ENCODE results near the gene HDAC8.
"Not testable (repeated sequence)": the region's sequence is repeated elsewhere in the genome, so short reads cannot be mapped to it uniquely, and the experiment has no call there.

Gene HDAC8

GRCh38 chrX:72368796-72369195 lies 203.8 kb downstream of the HDAC8 start:
- DNase-seq, result no peak

- no peak for DNase-seq
Observed at GRCh38 chrX:72367516-72367915, 205.1 kb downstream of the HDAC8 start.

GRCh38 chrX:72366701-72367454 lies 205.8 kb downstream of the HDAC8 start:
- DNase-seq, result no peak

GRCh38 chrX:72366178-72366577 lies 206.5 kb downstream of the HDAC8 start:
- DNase-seq, result no peak

- DNase-seq, result no peak
Observed at GRCh38 chrX:72365126-72365525, 207.5 kb downstream of the HDAC8 start.

GRCh38 chrX:72360326-72360725 lies 212.3 kb downstream of the HDAC8 start:
- DNase-seq, result no peak

- no peak for DNase-seq
Observed at GRCh38 chrX:72358313-72358712, 214.3 kb downstream of the HDAC8 start.

- DNase-seq, result no peak
Observed at GRCh38 chrX:72352786-72353185, 219.9 kb downstream of the HDAC8 start.

GRCh38 chrX:72351606-72352334 lies 220.9 kb downstream of the HDAC8 start:
- DNase-seq, result no peak

- DNase-seq, result peak; percentile 36 to 46
Observed at GRCh38 chrX:72349190-72349589, 223.5 kb downstream of the HDAC8 start.

GRCh38 chrX:72348247-72348979 lies 224.2 kb downstream of the HDAC8 start:
- DNase-seq, result peak; percentile 28 to 35

GRCh38 chrX:72347366-72347765 lies 225.3 kb downstream of the HDAC8 start:
- no peak for DNase-seq

GRCh38 chrX:72346302-72346949 lies 226.2 kb downstream of the HDAC8 start:
- DNase-seq, result no peak

- DNase-seq, result no peak
Observed at GRCh38 chrX:72340626-72341025, 232.0 kb downstream of the HDAC8 start.

- no peak for DNase-seq
Observed at GRCh38 chrX:72340041-72340440, 232.6 kb downstream of the HDAC8 start.

- no peak for DNase-seq
Observed at GRCh38 chrX:72330131-72330530, 242.5 kb downstream of the HDAC8 start.

GRCh38 chrX:72326605-72327300 lies 245.9 kb downstream of the HDAC8 start:
- DNase-seq, result no peak

- DNase-seq, result not testable (repeated sequence)
Observed at GRCh38 chrX:72319651-72320050, 253.0 kb downstream of the HDAC8 start.

GRCh38 chrX:72317139-72317538 lies 255.5 kb downstream of the HDAC8 start:
- no peak for DNase-seq

- DNase-seq, result no peak
Observed at GRCh38 chrX:72316408-72317110, 256.1 kb downstream of the HDAC8 start.

- DNase-seq, result no peak
Observed at GRCh38 chrX:72314881-72315280, 257.8 kb downstream of the HDAC8 start.

All from activated T-cell treated with anti-CD3 and anti-CD28 coated beads, Interleukin-2, amount 50 U/mL, for 48 hours (primary cell).